ENCODE measurements around the gene ISCU. TPM values are rescaled to one million over a fixed set of nuclear protein-coding genes. Genes with fewer than 3 reads are reported as not detected.

Gene ISCU
- total and polyA plus RNA-seq, 2 donors (not counting 1 experiment from before 2014, with no cell fraction given) = 127 to 313 TPM

DNA sequence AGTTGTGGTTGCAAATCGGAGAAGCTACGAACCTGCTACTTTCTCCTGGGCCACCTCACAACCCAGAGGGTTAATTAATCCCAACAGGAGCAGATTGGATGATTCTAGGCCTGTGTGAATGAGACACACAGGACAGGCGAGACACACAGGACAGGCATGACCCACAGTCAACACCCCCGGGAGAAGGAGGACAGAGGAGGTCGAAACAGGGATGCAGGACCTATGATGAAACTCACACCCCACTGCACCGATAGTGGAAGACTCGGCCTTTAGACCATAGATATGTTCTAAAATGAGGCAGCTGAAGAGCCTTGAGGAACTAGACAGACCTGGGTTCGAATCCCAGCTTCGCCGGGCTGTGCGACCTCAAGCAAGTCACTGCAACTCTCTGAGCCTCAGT lies 23.9 kb downstream of the ISCU start:
- Histone ChIP-seq H3K27ac (ENCODE audit: insufficient read depth, low read length) (no peak overlapping the region), H3K9ac (ENCODE audit: insufficient read depth, low read length) (no peak overlapping the region), H3K4me2 (ENCODE audit: extremely low read depth, insufficient read depth, low read length) (no peak overlapping the region), H3K27me3 (ENCODE audit: control insufficient read depth, insufficient read depth, low read length) (no peaks in the 10 kb centered on the region), H4K20me1 (ENCODE audit: control insufficient read depth, extremely low read depth, insufficient read depth, low read length) (no peaks in the 10 kb centered on the region), H2AFZ (ENCODE audit: low read length) (no peak overlapping the region), H3K9me3 (ENCODE audit: control insufficient read depth, insufficient read depth, low read depth, low read length) (no peaks in the 10 kb centered on the region), H3K4me1 (ENCODE audit: control insufficient read depth, extremely low read depth, insufficient read depth, low read length) (peaks cover 10% of the 10 kb centered on the region), H3K36me3 (ENCODE audit: control insufficient read depth, insufficient read depth, low read length) (no peaks in the 10 kb centered on the region), H3K79me2 (ENCODE audit: control insufficient read depth, insufficient read depth, low read length) (no peaks in the 10 kb centered on the region), H3K4me3 (replicated peaks in 1 of 4; ENCODE audit: control extremely low read depth in 1 of 4, insufficient read depth in 1 of 4, low read depth in 3 of 4, low read length in 4 of 4) (no peak overlapping the region)
- TF ChIP-seq, protein P1, sequence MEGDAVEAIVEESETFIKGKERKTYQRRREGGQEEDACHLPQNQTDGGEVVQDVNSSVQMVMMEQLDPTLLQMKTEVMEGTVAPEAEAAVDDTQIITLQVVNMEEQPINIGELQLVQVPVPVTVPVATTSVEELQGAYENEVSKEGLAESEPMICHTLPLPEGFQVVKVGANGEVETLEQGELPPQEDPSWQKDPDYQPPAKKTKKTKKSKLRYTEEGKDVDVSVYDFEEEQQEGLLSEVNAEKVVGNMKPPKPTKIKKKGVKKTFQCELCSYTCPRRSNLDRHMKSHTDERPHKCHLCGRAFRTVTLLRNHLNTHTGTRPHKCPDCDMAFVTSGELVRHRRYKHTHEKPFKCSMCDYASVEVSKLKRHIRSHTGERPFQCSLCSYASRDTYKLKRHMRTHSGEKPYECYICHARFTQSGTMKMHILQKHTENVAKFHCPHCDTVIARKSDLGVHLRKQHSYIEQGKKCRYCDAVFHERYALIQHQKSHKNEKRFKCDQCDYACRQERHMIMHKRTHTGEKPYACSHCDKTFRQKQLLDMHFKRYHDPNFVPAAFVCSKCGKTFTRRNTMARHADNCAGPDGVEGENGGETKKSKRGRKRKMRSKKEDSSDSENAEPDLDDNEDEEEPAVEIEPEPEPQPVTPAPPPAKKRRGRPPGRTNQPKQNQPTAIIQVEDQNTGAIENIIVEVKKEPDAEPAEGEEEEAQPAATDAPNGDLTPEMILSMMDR (conservative IDR thresholded peaks at IDR 0.05 in 1 of 2, IDR thresholded peaks at IDR 0.05 in 1 of 2; ENCODE audit: low read depth in 1 of 2, low read length in 2 of 2) = no peak
- TF ChIP-seq EZH2 (IDR thresholded peaks at IDR 0.05; ENCODE audit: low read length, missing control alignments) = no peak
- DNase-seq (ENCODE audit: low read depth in 2 of 2) = no peak

- Histone ChIP-seq H3K4me3 (replicated peaks in 1 of 4; ENCODE audit: control extremely low read depth in 1 of 4, insufficient read depth in 1 of 4, low read depth in 3 of 4, low read length in 4 of 4) (no peak overlapping the region), H3K36me3 (ENCODE audit: control insufficient read depth, insufficient read depth, low read length) (peaks cover 8% of the 10 kb centered on the region), H4K20me1 (ENCODE audit: control insufficient read depth, extremely low read depth, insufficient read depth, low read length) (no peaks in the 10 kb centered on the region), H3K27me3 (ENCODE audit: control insufficient read depth, insufficient read depth, low read length) (no peaks in the 10 kb centered on the region), H3K4me2 (ENCODE audit: extremely low read depth, insufficient read depth, low read length) (no peak overlapping the region), H2AFZ (ENCODE audit: low read length) (no peak overlapping the region), H3K27ac (ENCODE audit: insufficient read depth, low read length) (no peak overlapping the region), H3K9ac (ENCODE audit: insufficient read depth, low read length) (no peak overlapping the region), H3K9me3 (ENCODE audit: control insufficient read depth, insufficient read depth, low read depth, low read length) (no peaks in the 10 kb centered on the region), H3K79me2 (ENCODE audit: control insufficient read depth, insufficient read depth, low read length) (no peaks in the 10 kb centered on the region), H3K4me1 (ENCODE audit: control insufficient read depth, extremely low read depth, insufficient read depth, low read length) (peaks cover 10% of the 10 kb centered on the region)
- no peak for DNase-seq (ENCODE audit: low read depth in 2 of 2)
- TF ChIP-seq, protein P1 (conservative IDR thresholded peaks at IDR 0.05 in 1 of 2, IDR thresholded peaks at IDR 0.05 in 1 of 2; ENCODE audit: low read depth in 1 of 2, low read length in 2 of 2) = no peak
- no peak for TF ChIP-seq EZH2 (IDR thresholded peaks at IDR 0.05; ENCODE audit: low read length, missing control alignments)
Observed at GRCh38 chr12:108587826-108588225, 25.4 kb downstream of the ISCU start.

DNA sequence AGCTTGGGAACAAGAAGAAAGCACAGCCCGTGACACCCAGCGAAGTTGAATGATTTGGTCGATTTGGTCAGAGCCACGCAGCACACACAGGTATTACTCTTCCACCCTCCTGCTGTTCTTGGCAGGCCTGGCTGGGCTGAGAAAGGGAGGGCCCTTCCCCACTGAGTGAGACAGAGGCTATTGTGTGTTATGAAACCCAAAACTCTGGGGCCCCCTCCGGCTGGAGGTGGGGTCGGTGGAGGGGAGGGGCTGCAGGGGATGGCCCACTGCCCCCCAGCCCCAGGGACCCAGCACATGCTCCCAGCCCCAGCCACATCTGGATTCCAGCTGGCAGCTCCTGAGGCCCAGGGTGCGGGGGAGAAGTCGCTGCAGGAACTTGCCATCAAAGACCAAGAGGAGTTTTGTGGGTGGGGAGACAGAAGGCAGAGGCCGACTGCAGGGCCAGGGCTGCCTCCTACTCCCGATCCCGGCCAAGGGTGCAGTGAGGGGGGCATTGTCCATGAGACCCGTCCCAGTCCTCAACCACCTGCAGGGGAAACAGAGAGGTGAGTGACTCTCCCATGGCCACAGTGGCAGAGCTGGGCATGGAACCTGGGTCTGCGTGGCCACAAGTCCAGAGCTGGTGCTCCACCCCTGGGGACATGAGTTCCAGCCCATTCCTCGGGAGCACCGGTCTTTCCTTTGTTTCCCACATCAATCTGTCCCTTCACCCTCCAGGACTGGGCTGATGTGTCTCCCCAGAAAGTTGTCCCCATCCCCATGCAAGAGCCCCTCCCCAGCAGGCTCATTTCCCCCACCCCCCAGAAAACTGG lies 26.8 kb downstream of the ISCU start:
- H3K9ac ChIP-seq (ENCODE audit: insufficient read depth, low read length) = no peak overlapping the region
- no peaks in the 10 kb centered on the region for H3K9me3 ChIP-seq (ENCODE audit: control insufficient read depth, insufficient read depth, low read depth, low read length)
- H4K20me1 ChIP-seq (ENCODE audit: control insufficient read depth, extremely low read depth, insufficient read depth, low read length) = no peaks in the 10 kb centered on the region
- no peak overlapping the region for H3K27ac ChIP-seq (ENCODE audit: insufficient read depth, low read length)
- H3K4me2 ChIP-seq (ENCODE audit: extremely low read depth, insufficient read depth, low read length) = peak overlapping the region; percentile 38
- H3K79me2 ChIP-seq (ENCODE audit: control insufficient read depth, insufficient read depth, low read length) = peaks cover 4% of the 10 kb centered on the region
- H2AFZ ChIP-seq (ENCODE audit: low read length) = no peak overlapping the region
- no peak for TF ChIP-seq EZH2 (IDR thresholded peaks at IDR 0.05; ENCODE audit: low read length, missing control alignments)
- TF ChIP-seq, protein P1 (conservative IDR thresholded peaks at IDR 0.05 in 1 of 2, IDR thresholded peaks at IDR 0.05 in 1 of 2; ENCODE audit: low read depth in 1 of 2, low read length in 2 of 2) = no peak
- peaks cover 12% of the 10 kb centered on the region for H3K36me3 ChIP-seq (ENCODE audit: control insufficient read depth, insufficient read depth, low read length)
- H3K27me3 ChIP-seq (ENCODE audit: control insufficient read depth, insufficient read depth, low read length) = no peaks in the 10 kb centered on the region
- H3K4me3 ChIP-seq (replicated peaks in 1 of 4; ENCODE audit: control extremely low read depth in 1 of 4, insufficient read depth in 1 of 4, low read depth in 3 of 4, low read length in 4 of 4) = no peak overlapping the region
- DNase-seq (ENCODE audit: low read depth in 2 of 2) = peak; percentile 53 to 74
- peaks cover 4% of the 10 kb centered on the region for H3K4me1 ChIP-seq (ENCODE audit: control insufficient read depth, extremely low read depth, insufficient read depth, low read length)

Data from fibroblast of lung (primary cell).